Activated naive CD8-positive, alpha-beta T cell treated with anti-CD3 and anti-CD28 coated beads for 36 hours (primary cell): ENCODE data around the gene FIBP. TPM values are rescaled to one million over a fixed set of nuclear protein-coding genes. Genes with fewer than 3 reads are reported as not detected.
"Not testable (repeated sequence)": the region's sequence is repeated elsewhere in the genome, so short reads cannot be mapped to it uniquely, and the experiment has no call there.

Source experiments
- DNase-seq: peaks from one replicate; pipeline ENCODE4 v3.0.0; 2021
- H3K27ac Mint-ChIP-seq: one replicate; pipeline ENCODE4 v1.8.0; 2022; ENCODE audit warnings: mild to moderate bottlenecking, moderate library complexity, mixed read lengths
- H3K27me3 Mint-ChIP-seq: one replicate; pipeline ENCODE4 v1.8.0; 2022; ENCODE audit warnings: mild to moderate bottlenecking, mixed read lengths
- H3K36me3 Mint-ChIP-seq: one replicate; pipeline ENCODE4 v1.8.0; 2021; ENCODE audit warnings: mild to moderate bottlenecking, mixed read lengths
- H3K4me1 Mint-ChIP-seq: one replicate; pipeline ENCODE4 v1.8.0; 2021; ENCODE audit warnings: mixed read lengths
- H3K4me3 Mint-ChIP-seq: one replicate; pipeline ENCODE4 v1.8.0; 2022; ENCODE audit warnings: mild to moderate bottlenecking, moderate library complexity, mixed read lengths
- H3K9me3 Mint-ChIP-seq: one replicate; pipeline ENCODE4 v1.8.0; 2022; ENCODE audit warnings: mixed read lengths
- total RNA-seq, 2 experiments: library from RNA; stranded (reverse); gene quantifications; one replicate each; pipeline ENCODE4 v1.2.3, GENCODE V29; 2021

The FIBP gene
- total RNA-seq, 2 experiments from 2014 or later, result 113 to 114 TPM

- H3K9me3 Mint-ChIP-seq, result no peaks in the 10 kb centered on the region
- H3K4me1 Mint-ChIP-seq, result peaks cover 24% of the 10 kb centered on the region
- peak within 1 kb of the TSS; percentile 89 for H3K27ac Mint-ChIP-seq
- peak within 1 kb of the TSS; percentile 94 for H3K4me3 Mint-ChIP-seq
- peaks cover 3% of the 10 kb centered on the region for H3K27me3 Mint-ChIP-seq
- DNase-seq, result peak; percentile 97
- H3K36me3 Mint-ChIP-seq, result peaks cover 19% of the 10 kb centered on the region
Observed at GRCh38 chr11:65900125-65900898, 12.0 kb upstream of the FIBP start, which contains the start of gene FOSL1. Gene FOSL1 (minus strand): TSS chr11:65900388. CDS start chr11:65900339, 49 bp downstream.

GRCh38 chr11:65899356-65900124 lies 11.3 kb upstream of the FIBP start:
- Mint-ChIP-seq H3K9me3 (no peaks in the 10 kb centered on the region), H3K27ac (peak overlapping the region; percentile 89), H3K4me3 (peak overlapping the region; percentile 94), H3K27me3 (peaks cover 3% of the 10 kb centered on the region), H3K4me1 (peaks cover 27% of the 10 kb centered on the region), H3K36me3 (peaks cover 22% of the 10 kb centered on the region)
- peak; percentile 86 for DNase-seq

- Mint-ChIP-seq H3K36me3 (peaks cover 28% of the 10 kb centered on the region), H3K27me3 (peaks cover 3% of the 10 kb centered on the region), H3K4me1 (peaks cover 32% of the 10 kb centered on the region), H3K9me3 (no peaks in the 10 kb centered on the region), H3K27ac (peak overlapping the region; percentile 91), H3K4me3 (peak overlapping the region; percentile 94)
- no peak for DNase-seq
Observed at GRCh38 chr11:65898656-65899355, 10.5 kb upstream of the FIBP start.

GRCh38 chr11:65897020-65897471 lies 8.8 kb upstream of the FIBP start:
- Mint-ChIP-seq H3K27ac (no peak overlapping the region), H3K36me3 (peaks cover 37% of the 10 kb centered on the region), H3K9me3 (no peaks in the 10 kb centered on the region), H3K4me3 (no peak overlapping the region), H3K4me1 (peaks cover 47% of the 10 kb centered on the region), H3K27me3 (peaks cover 6% of the 10 kb centered on the region)
- no peak for DNase-seq

- no peak overlapping the region for H3K4me3 Mint-ChIP-seq
- H3K36me3 Mint-ChIP-seq, result peaks cover 42% of the 10 kb centered on the region
- DNase-seq, result no peak
- no peak overlapping the region for H3K27ac Mint-ChIP-seq
- H3K4me1 Mint-ChIP-seq, result peaks cover 49% of the 10 kb centered on the region
- peaks cover 3% of the 10 kb centered on the region for H3K27me3 Mint-ChIP-seq
- H3K9me3 Mint-ChIP-seq, result no peaks in the 10 kb centered on the region
Observed at GRCh38 chr11:65896034-65896999, 8.0 kb upstream of the FIBP start.

- H3K9me3 Mint-ChIP-seq, result no peaks in the 10 kb centered on the region
- peaks cover 3% of the 10 kb centered on the region for H3K27me3 Mint-ChIP-seq
- DNase-seq, result no peak
- peak overlapping the region; percentile 22 for H3K4me3 Mint-ChIP-seq
- H3K36me3 Mint-ChIP-seq, result peaks cover 42% of the 10 kb centered on the region
- H3K4me1 Mint-ChIP-seq, result peaks cover 48% of the 10 kb centered on the region
- peak overlapping the region; percentile 70 for H3K27ac Mint-ChIP-seq
Observed at GRCh38 chr11:65895482-65895981, 7.3 kb upstream of the FIBP start.

- Mint-ChIP-seq H3K4me3 (peak overlapping the region; percentile 89), H3K4me1 (peaks cover 59% of the 10 kb centered on the region), H3K27me3 (peaks cover 3% of the 10 kb centered on the region), H3K36me3 (peaks cover 42% of the 10 kb centered on the region), H3K27ac (peak overlapping the region; percentile 86), H3K9me3 (no peaks in the 10 kb centered on the region)
- no peak for DNase-seq
Observed at GRCh38 chr11:65894034-65894591, 5.8 kb upstream of the FIBP start.

- Mint-ChIP-seq H3K36me3 (peaks cover 39% of the 10 kb centered on the region), H3K27ac (peak overlapping the region; percentile 86), H3K9me3 (no peaks in the 10 kb centered on the region), H3K4me3 (peak overlapping the region; percentile 89), H3K4me1 (peaks cover 63% of the 10 kb centered on the region), H3K27me3 (peaks cover 3% of the 10 kb centered on the region)
- DNase-seq, result no peak
Observed at GRCh38 chr11:65892661-65893317, 4.5 kb upstream of the FIBP start.

GRCh38 chr11:65892137-65892540 lies 3.9 kb upstream of the FIBP start:
- Mint-ChIP-seq H3K27ac (peak overlapping the region; percentile 86), H3K4me3 (peak overlapping the region; percentile 89), H3K4me1 (peaks cover 64% of the 10 kb centered on the region), H3K36me3 (peaks cover 43% of the 10 kb centered on the region)
- not testable (repeated sequence) for H3K9me3 Mint-ChIP-seq, H3K27me3 Mint-ChIP-seq
- peak; percentile 52 for DNase-seq

- peak overlapping the region; percentile 86 for H3K27ac Mint-ChIP-seq
- H3K4me3 Mint-ChIP-seq, result peak overlapping the region; percentile 89
- H3K4me1 Mint-ChIP-seq, result peaks cover 64% of the 10 kb centered on the region
- peaks cover 40% of the 10 kb centered on the region for H3K36me3 Mint-ChIP-seq
- H3K27me3 Mint-ChIP-seq, result peaks cover 3% of the 10 kb centered on the region
- peak; percentile 54 for DNase-seq
- no peaks in the 10 kb centered on the region for H3K9me3 Mint-ChIP-seq
Observed at GRCh38 chr11:65891219-65892136, 3.2 kb upstream of the FIBP start.

GRCh38 chr11:65890324-65891218 lies 2.3 kb upstream of the FIBP start, which contains the start of gene CCDC85B:
Gene CCDC85B (plus strand): TSS chr11:65890673. CDS start chr11:65890784, 111 bp downstream.
- H3K4me3 Mint-ChIP-seq, result peak within 1 kb of the TSS; percentile 98
- H3K4me1 Mint-ChIP-seq, result peaks cover 57% of the 10 kb centered on the region
- peak within 1 kb of the TSS; percentile 94 for H3K27ac Mint-ChIP-seq
- H3K36me3 Mint-ChIP-seq, result peaks cover 35% of the 10 kb centered on the region
- H3K27me3 Mint-ChIP-seq, result peaks cover 3% of the 10 kb centered on the region
- peak; percentile 99 for DNase-seq
- no peaks in the 10 kb centered on the region for H3K9me3 Mint-ChIP-seq
